NCI-H1930 (cell line): ENCODE results near the gene ARAF.

Experiments
- DNase-seq, 2 experiments: peaks; one replicate each; lab custom pipeline; 2025; lab: John Stamatoyannopoulos, UW

The ARAF gene

GRCh38 chrX:47564438-47565085 is 3.6 kb downstream of the ARAF start:
- no peak for DNase-seq

GRCh38 chrX:47566841-47567240 is 5.8 kb downstream of the ARAF start:
- no peak for DNase-seq

DNA sequence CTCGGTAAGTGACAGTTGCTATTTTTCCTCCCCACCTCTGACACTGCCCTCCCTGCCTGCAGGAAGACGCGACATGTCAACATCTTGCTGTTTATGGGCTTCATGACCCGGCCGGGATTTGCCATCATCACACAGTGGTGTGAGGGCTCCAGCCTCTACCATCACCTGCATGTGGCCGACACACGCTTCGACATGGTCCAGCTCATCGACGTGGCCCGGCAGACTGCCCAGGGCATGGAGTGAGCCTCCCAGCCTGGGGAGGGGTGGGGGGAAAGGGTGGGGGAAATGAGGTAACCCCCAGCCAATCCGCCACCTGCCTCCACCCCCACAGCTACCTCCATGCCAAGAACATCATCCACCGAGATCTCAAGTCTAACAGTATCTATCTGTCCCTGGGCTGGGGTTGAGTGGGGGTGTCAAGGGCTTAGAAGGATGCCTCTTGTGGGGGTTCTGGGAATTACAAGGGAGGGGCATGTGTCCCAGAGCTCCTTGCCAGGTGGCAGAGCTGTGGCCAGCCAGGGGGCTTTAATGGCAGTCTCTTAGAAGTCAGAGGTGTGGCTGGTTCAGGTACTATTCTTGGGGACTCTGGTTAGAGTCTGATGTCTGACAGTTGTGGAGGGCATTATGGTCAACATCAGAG is 7.8 kb downstream of the ARAF start:
- DNase-seq, result no peak

- no peak for DNase-seq
Observed at GRCh38 chrX:47570794-47571193, 9.8 kb downstream of the ARAF start.

DNA sequence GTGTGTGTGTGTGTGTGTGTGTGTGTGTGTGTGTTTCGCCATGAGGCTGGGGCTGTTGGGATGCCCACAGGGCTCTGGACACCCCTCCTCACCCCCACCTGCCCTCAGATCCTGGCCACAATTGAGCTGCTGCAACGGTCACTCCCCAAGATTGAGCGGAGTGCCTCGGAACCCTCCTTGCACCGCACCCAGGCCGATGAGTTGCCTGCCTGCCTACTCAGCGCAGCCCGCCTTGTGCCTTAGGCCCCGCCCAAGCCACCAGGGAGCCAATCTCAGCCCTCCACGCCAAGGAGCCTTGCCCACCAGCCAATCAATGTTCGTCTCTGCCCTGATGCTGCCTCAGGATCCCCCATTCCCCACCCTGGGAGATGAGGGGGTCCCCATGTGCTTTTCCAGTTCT is 10.2 kb downstream of the ARAF start:
- DNase-seq, result no peak

DNA sequence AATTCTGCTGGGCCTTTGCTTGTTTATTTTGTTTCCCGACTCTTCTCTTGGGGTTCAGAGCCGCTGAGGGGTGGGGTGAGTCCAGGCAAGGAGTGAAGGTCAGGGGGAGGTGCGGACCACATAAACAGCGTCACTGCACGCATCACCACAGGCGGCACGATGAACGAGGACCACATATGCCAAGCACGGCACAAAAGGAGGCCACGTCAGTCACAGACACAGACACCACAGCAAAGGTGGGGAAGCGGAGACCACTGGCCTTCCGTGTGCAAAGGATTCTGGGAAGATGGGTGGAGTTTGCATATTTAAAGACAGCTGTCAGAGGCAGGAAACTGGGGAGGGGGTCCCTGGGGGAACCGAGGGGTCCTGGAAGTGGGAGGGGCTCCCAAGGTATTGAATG is 10.9 kb downstream of the ARAF start:
- DNase-seq, result no peak

DNA sequence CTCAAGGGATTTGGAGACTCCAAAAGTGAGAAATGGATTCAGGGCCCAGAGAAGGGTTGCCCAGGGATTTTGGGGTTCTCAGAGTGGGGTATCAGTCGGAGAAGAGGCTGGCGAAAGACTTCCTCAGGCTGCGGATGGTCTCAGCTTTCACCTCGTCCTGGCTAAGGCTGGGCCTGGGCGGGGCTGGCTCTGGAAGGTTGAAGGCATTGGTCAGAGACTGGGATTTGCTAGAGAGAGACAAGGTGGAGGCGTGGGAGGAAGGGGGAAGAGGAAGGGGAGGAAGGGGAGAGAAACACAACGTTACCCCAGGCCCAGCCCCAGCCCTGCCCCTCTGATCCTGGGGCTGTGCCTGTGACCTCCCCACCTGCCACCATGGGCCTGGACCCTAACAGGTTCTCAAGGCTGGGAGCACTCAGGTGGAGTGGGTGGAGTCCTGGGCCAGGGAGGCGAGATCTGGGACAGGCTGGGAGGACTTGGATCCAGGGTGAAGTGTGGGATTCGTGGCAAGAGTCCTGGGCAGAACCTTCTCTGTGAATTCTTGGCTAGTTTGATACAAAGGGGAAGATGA is 11.9 kb downstream of the ARAF start:
- DNase-seq, result no peak

DNA sequence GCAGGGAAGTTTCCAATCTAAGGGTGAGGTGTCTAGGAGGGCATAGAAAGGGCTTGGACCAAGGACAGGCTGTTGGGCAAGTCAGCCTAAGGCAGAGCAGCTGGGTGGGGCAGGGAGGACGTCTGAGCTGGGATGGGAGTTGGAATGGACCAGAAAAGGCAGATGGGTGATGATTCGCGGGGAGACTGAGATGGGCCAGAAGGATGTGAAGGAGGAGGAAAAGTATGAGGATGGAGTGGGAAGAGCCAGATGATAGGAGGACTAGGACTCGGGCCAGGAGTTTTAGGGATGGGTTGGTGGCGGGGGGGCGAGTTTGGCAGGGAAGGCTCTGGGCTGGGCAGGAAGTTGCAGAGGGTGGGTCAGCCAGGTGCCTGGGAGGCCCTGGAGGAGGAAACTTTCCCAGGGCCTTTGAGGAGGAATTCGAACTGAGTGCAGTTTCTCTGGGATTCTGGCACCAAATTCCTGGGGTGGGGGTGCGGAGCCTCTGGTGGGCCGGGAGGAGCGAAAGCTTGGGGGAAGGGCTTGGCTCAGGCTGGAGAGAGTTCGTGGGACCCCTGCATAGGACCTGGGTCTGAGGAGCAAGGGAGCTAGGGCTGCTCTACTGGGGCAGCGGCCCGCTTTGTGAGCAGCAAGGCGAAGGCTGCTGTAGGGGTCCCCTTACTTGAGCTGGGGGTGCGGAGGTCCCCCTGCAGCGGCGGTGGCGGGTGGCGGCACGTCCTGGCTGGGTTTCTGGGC is 12.5 kb downstream of the ARAF start:
- no peak for DNase-seq

GRCh38 chrX:47574076-47574546 is 13.1 kb downstream of the ARAF start:
- DNase-seq, result no peak

- DNase-seq, result no peak
Observed at GRCh38 chrX:47574547-47575301, 13.7 kb downstream of the ARAF start.

GRCh38 chrX:47576021-47576898 is 15.3 kb downstream of the ARAF start:
- no peak for DNase-seq

DNA sequence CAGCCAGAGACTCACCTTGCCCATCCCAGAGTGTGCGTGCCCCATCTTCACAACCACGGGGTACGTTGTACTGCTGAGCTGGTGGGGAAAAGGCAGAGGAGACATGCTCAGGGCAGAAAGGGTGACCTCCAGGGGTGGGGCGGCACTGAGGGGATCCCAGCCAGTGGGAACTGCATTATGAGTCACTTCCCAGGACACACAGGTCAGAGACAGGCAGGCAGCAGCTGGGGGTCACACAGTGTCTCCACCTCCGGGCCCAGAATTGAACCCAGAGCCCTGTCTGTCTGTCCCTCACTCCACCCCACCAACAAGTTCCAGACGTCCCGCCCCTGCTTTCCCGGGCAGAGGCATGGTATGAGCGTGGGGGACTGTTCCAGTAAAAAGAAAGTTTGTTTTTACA is 16.4 kb downstream of the ARAF start:
- DNase-seq, result no peak

DNA sequence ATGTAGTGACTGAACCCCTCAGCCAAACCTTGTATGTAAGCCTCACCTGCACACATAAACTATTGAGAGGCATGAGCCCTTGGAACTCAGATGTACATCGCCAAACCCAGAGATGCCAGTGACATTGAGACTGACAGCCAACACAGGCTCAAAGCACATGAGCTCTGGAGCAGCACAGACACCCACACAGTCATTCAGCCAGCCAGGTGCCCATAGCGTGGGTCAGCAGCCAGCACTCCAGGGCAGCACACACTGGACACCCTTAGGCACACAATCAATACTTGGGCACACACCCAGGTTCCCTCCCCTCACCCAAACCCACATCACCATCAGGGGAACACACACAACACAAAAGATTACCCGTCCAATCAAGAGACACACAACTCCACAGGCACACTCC is 16.9 kb downstream of the ARAF start:
- DNase-seq, result no peak

DNA sequence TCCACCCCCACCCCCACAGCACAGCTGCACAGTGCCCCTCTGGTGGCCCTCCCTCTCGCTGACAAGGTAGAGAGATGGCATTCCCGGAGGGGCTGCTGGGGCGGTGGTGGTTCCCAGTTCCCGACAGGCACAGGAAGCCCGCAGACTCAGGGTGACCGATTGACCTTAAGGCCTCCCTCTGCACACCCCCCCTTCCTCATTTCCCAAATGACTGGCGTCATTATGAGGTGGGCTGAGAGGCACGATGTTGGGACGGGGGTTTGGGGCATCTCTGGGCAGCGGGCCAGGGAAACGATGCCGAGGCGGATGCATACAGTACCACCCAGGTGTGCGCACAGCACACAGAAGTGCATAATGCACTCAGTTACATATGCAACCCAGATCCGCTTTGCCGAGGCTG is 17.7 kb downstream of the ARAF start:
- no peak for DNase-seq

GRCh38 chrX:47579537-47579936 is 18.5 kb downstream of the ARAF start:
- no peak for DNase-seq

DNA sequence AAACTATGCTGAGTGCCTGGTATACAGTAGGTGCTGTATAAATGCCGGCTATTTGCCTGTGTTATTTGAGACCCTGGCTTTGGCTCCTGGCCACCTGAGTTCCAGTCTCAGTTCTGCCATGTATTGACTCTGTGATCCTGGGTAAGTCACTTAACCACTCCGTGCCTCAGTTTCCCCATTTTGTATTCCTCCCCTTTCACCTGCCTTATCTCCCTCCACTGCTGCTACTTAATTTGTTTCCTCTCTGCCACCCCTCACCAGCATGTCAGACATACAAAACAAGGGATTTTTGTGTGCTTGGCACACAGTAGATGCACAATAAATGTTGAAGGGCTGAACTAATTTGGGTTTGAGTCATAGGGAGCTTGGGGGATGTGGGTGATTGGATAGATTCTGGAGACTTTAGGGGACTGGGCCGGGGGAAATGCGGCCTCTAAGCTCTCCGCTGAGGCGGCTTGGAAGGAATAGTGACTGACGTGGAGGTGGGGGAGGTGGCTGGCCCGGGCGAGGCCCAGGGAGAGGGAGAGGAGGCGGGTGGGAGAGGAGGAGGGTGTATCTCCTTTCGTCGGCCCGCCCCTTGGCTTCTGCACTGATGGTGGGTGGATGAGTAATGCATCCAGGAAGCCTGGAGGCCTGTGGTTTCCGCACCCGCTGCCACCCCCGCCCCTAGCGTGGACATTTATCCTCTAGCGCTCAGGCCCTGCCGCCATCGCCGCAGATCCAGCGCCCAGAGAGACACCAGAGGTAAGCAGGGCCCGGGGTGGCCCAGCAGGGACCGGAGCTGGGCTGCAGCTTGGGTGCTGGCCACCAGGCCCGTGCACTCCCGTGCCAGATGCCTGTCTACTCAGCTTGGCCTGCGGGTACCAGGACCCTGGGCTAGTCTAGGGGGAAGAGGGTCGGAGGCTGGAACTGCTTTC is 21.0 kb downstream of the ARAF start, which contains the start of gene TIMP1:
Gene TIMP1, plus strand, starts transcription at position 706 of the 917 bp plus-strand sequence. CDS start 980 bp downstream, outside the sequence.
- DNase-seq, result no peak

GRCh38 chrX:47583240-47583861 is 22.3 kb downstream of the ARAF start:
- DNase-seq, result no peak

DNA sequence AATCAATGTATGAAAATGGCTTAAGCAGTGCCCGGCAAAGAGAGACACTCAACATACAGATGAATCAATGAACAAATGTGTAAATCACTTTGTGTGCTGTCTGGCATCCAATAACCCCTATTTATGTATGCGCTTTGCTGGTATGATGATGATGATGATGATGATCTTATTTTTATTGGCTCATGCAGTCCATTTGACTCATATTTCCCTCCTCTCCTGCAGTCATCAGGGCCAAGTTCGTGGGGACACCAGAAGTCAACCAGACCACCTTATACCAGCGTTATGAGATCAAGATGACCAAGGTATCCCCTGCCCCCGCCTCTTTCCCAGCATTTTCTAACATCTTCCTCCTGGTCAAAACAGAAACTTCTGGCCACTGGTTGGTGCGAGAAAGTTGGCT is 23.7 kb downstream of the ARAF start:
- DNase-seq, result no peak

- no peak for DNase-seq
Observed at GRCh38 chrX:47585273-47585672, 24.3 kb downstream of the ARAF start.
